Upper lobe of left lung (tissue), 4 donors: Measurements from ENCODE around the gene ANKRD34A.

Experiments used
- CTCF ChIP-seq, 6 experiments: fragments of 450-650 bp in 4 of 6; fragments of 200-600 bp in 2 of 6; sonication (generic) in 2 of 6; IDR thresholded peaks; one replicate each; pipeline ENCODE4 v1.5.1; 2016 to 2019; ENCODE audit warnings: antibody characterized with exemption in 6 of 6
- EP300 ChIP-seq, 4 donors: sonication (generic); formaldehyde crosslinking; IDR thresholded peaks; one replicate each; pipeline ENCODE4 v1.5.1; 2017; ENCODE audit warnings: antibody characterized with exemption in 4 of 4, control low read depth in 2 of 4
- POLR2A ChIP-seq, 4 donors: fragments of 450-650 bp; IDR thresholded peaks; one replicate each; pipeline ENCODE4 v1.5.1; 2016 to 2017; ENCODE audit warnings: antibody characterized with exemption in 4 of 4, mild to moderate bottlenecking in 2 of 4
- POLR2AphosphoS5 ChIP-seq, 2 donors: sonication (generic); formaldehyde crosslinking; IDR thresholded peaks; one replicate each; pipeline ENCODE4 v1.5.1; 2017; ENCODE audit warnings: antibody characterized with exemption in 2 of 2

- no peak for TF ChIP-seq CTCF (IDR thresholded peaks at IDR 0.05)
- peak in 3 of 4 donors; percentile 37 to 85 (median 42) for TF ChIP-seq POLR2A (IDR thresholded peaks at IDR 0.05)
- TF ChIP-seq EP300 (IDR thresholded peaks at IDR 0.05) = no peak
- TF ChIP-seq POLR2AphosphoS5 (IDR thresholded peaks at IDR 0.05) = peak; percentile 62 to 92
Observed at GRCh38 chr1:145957443-145958319, 6.7 kb downstream of the ANKRD34A start, which contains the start of gene LIX1L.
